ENCODE data around the gene GTF2E1.
"Not testable (repeated sequence)": the region's sequence is repeated elsewhere in the genome, so short reads cannot be mapped to it uniquely, and the experiment has no call there.

Gene GTF2E1

DNA sequence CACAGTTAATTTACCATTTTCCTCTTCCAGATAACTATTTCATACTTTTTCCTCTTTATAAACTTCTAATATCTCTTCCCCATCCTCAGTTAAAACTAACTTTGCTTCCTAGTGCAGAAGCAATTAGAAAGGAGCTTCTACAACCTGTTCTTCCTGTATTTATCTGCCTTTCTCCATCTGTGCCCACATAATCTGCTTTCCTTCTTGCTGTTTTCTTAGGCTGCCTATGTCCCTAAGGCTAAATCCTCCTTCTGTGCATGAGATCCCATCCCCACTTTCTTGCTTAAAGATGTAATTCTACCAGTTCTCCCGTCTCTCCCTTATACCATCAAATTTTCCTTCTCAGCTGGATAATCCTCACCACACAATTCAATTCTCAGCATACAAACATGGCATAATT, 32.2 kb upstream of the GTF2E1 start:
- no peak for DNase-seq (ENCODE audit: low read depth)
- no peak overlapping the region for H3K4me3 ChIP-seq (ENCODE audit: control insufficient read depth, low read depth, low read length)
- no peak for TF ChIP-seq CTCF (IDR thresholded peaks at IDR 0.05; ENCODE audit: control insufficient read depth, insufficient read depth, low read depth, low read length, missing control alignments)

DNA sequence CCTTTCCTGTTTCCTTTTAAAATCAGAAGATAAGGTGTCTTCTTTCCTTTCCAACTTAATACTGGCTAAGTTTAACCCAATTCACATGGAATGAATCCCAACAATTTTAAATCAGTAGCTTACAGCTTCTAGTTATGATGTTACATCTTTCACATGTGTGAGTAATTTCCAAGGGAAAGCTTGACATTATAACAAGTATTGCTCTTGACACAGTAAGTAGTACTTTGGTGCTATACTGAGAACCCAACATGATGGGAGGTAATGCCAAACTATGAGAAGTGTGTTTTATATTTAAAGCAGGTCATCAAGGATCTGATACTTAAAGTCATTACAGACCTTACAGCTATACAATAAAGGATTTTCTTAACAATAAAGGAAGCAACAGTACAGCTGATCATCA, 29.3 kb upstream of the GTF2E1 start:
- DNase-seq (ENCODE audit: low read depth) = no peak
- H3K4me3 ChIP-seq (ENCODE audit: control insufficient read depth, low read depth, low read length) = no peak overlapping the region
- no peak for TF ChIP-seq CTCF (IDR thresholded peaks at IDR 0.05; ENCODE audit: control insufficient read depth, insufficient read depth, low read depth, low read length, missing control alignments)

- DNase-seq (ENCODE audit: low read depth); H3K4me3 ChIP-seq (ENCODE audit: control insufficient read depth, low read depth, low read length): not testable (repeated sequence)
Measured at GRCh38 chr3:120719167-120719834, 23.2 kb upstream of the GTF2E1 start.

- no peak for DNase-seq (ENCODE audit: low read depth)
- no peak overlapping the region for H3K4me3 ChIP-seq (ENCODE audit: control insufficient read depth, low read depth, low read length)
- TF ChIP-seq CTCF (IDR thresholded peaks at IDR 0.05; ENCODE audit: control insufficient read depth, insufficient read depth, low read depth, low read length, missing control alignments) = no peak
Measured at GRCh38 chr3:120726791-120727190, 15.8 kb upstream of the GTF2E1 start.

DNA sequence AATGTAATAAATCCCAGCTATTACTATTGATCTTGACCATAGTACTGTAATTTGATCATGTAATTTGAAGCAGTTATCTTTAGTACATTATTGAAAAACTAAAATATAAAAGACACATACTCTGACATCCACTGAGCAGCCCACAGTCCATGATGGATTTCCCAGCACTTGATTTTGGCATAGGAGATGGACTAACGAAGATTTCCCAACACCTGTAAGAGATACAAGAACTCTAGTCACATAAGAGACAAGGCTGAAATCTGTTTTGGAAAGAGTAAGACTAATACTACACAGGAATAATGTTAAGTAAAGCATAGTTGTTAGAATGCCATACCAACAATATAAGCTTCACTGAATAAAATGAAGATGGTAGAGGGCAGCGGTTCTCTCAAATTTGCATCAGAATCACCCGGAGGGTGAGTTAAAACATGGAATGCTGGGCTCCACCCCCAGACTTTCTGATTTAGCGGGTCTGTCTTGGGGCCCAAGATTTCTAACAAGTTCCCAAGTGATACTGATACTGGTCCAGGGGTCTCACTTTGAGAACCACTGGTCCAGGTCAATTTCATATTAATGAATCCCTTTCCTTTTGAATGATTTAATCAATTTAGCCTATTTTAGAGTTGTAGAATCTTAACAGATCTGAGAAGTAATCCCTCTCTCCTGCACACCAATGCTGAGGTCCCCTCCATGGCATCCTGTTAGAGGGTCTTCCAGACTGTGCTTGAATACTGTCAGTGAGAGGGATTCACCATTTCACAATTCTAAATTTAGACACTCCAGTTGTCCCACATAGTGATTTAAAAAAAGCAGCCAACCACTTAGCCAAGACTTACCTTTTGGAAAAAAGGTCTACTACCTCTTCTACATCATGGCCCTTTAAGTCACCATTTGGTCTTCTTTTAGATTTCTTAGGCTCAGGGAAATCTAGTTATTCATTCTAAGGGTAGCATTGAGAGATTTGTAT, 11.7 kb upstream of the GTF2E1 start:
- no peak overlapping the region for H3K4me3 ChIP-seq (ENCODE audit: control insufficient read depth, low read depth, low read length)
- no peak for DNase-seq (ENCODE audit: low read depth)
- TF ChIP-seq CTCF (IDR thresholded peaks at IDR 0.05; ENCODE audit: control insufficient read depth, insufficient read depth, low read depth, low read length, missing control alignments) = no peak

- DNase-seq (ENCODE audit: low read depth); H3K4me3 ChIP-seq (ENCODE audit: control insufficient read depth, low read depth, low read length): not testable (repeated sequence)
Measured at GRCh38 chr3:120738006-120738405, 4.5 kb upstream of the GTF2E1 start.

- no peak for DNase-seq (ENCODE audit: low read depth)
- TF ChIP-seq CTCF (IDR thresholded peaks at IDR 0.05; ENCODE audit: control insufficient read depth, insufficient read depth, low read depth, low read length, missing control alignments) = no peak
- H3K4me3 ChIP-seq (ENCODE audit: control insufficient read depth, low read depth, low read length) = no peak overlapping the region; the same call in 1 of the 2 replicates
Measured at GRCh38 chr3:120741320-120741719, 1.2 kb upstream of the GTF2E1 start.

All from AG09309 (cell line).